Endothelial cell of umbilical vein (primary cell): ENCODE measurements around the gene OTUD5. TPM values are rescaled to one million over a fixed set of nuclear protein-coding genes. Genes with fewer than 3 reads are reported as not detected.

Experiments
- BruUV-seq: library from RNA; stranded (reverse); fragments of 400-500 nt; replicated peaks from 2 replicates; lab custom pipeline; 2021; lab: Mats Ljungman, UMichigan
- CTCF ChIA-PET: fragments of 300-600, 350-600 bp; sonication (Branson Sonifier 250); formaldehyde crosslinking; loops from one replicate; lab custom pipeline; 2021; ENCODE audit warnings: antibody characterized with exemption, inconsistent platforms; lab: Charles Lee
- POLR2A ChIA-PET: fragments of 300-600, 350-600 bp; sonication (Branson Sonifier 250); formaldehyde crosslinking; loops from one replicate; lab custom pipeline; 2021; ENCODE audit warnings: antibody characterized with exemption, inconsistent platforms; lab: Charles Lee
- DNase-seq: peaks from one replicate; pipeline ENCODE4 v3.0.0-alpha.2; 2011; ENCODE audit warnings: low read depth, low spot score
- FAIRE-seq: peaks from 2 replicates; lab custom pipeline; 2011; peaks lifted over from hg19 to GRCh38; lab: Jason Lieb, UNC
- H2AFZ ChIP-seq: 2 replicates; pipeline ENCODE4 v1.6.0; 2012; ENCODE audit warnings: low read depth, low read length, control low read depth, inconsistent platforms
- H3K27ac ChIP-seq: 2 replicates; pipeline ENCODE4 v1.5.1; 2011; ENCODE audit warnings: low read depth, mild to moderate bottlenecking, control low read depth, low read length, moderate library complexity; ENCODE audit not compliant: insufficient read depth
- H3K27me3 ChIP-seq, 2 experiments: 2 replicates each; pipeline versions ENCODE4 v1.6.0 to v1.6.1; 2011; ENCODE audit warnings: low read length in 2 of 2, mixed read lengths in 1 of 2; ENCODE audit not compliant: control insufficient read depth in 2 of 2, insufficient read depth in 2 of 2
- H3K36me3 ChIP-seq, 2 experiments: 2 replicates in 1 of 2; 3 replicates in 1 of 2; pipeline ENCODE4 v1.5.1; 2011; ENCODE audit warnings: low read length in 2 of 2, mild to moderate bottlenecking in 1 of 2, moderate library complexity in 1 of 2; ENCODE audit not compliant: control insufficient read depth in 2 of 2, insufficient read depth in 2 of 2; ENCODE audit errors: extremely low read depth in 1 of 2
- H3K4me1 ChIP-seq: 3 replicates; pipeline ENCODE4 v1.5.1; 2011; ENCODE audit warnings: mild to moderate bottlenecking, low read length; ENCODE audit not compliant: control insufficient read depth, insufficient read depth; ENCODE audit errors: extremely low read depth
- H3K4me2 ChIP-seq: 2 replicates; pipeline ENCODE4 v1.6.1; 2011; ENCODE audit warnings: low read length, control low read depth, mixed read lengths; ENCODE audit not compliant: insufficient read depth
- H3K4me3 ChIP-seq, 3 experiments: fragments of 200-600 bp in 1 of 3; sonication (generic), shearing (Covaris generic) in 1 of 3; replicated peaks in 1 of 3; 2 replicates each; pipeline ENCODE4 v1.5.1; 2011 to 2016; ENCODE audit warnings: control low read depth in 3 of 3, low read length in 3 of 3, mild to moderate bottlenecking in 2 of 3, inconsistent platforms in 1 of 3, low read depth in 1 of 3, moderate library complexity in 1 of 3; ENCODE audit not compliant: insufficient read depth in 1 of 3
- H3K79me2 ChIP-seq: 2 replicates; pipeline ENCODE4 v1.6.0; 2012; ENCODE audit warnings: low read length, inconsistent platforms; ENCODE audit not compliant: control insufficient read depth, insufficient read depth
- H3K9ac ChIP-seq: replicated peaks from 2 replicates; pipeline ENCODE3; 2011; ENCODE audit warnings: low read length, control low read depth; ENCODE audit not compliant: insufficient read depth; ENCODE audit errors: extremely low read depth
- H3K9me1 ChIP-seq: replicated peaks from 3 replicates; pipeline ENCODE4 v1.6.0; 2011; ENCODE audit warnings: mild to moderate bottlenecking, low read length; ENCODE audit not compliant: control insufficient read depth, insufficient read depth; ENCODE audit errors: extremely low read depth
- H3K9me3 ChIP-seq: replicated peaks from 2 replicates; pipeline ENCODE4 v1.5.1; 2012; ENCODE audit warnings: low read length, inconsistent platforms; ENCODE audit not compliant: control insufficient read depth, insufficient read depth
- H4K20me1 ChIP-seq: replicated peaks from 2 replicates; pipeline ENCODE3; 2011; ENCODE audit warnings: mild to moderate bottlenecking, low read length; ENCODE audit not compliant: control insufficient read depth, insufficient read depth; ENCODE audit errors: extremely low read depth
- CTCF ChIP-seq, 2 donors: IDR thresholded peaks; 1 replicate in 1 of 2; 2 replicates in 1 of 2; pipeline ENCODE4 v1.5.1; 2011; ENCODE audit warnings: low read length in 2 of 2, mild to moderate bottlenecking in 2 of 2, moderate library complexity in 2 of 2, control low read depth in 1 of 2, inconsistent platforms in 1 of 2, low read depth in 1 of 2; ENCODE audit not compliant: insufficient read depth in 1 of 2; ENCODE audit errors: extremely low read depth in 1 of 2
- EZH2 ChIP-seq: IDR thresholded peaks from 2 replicates; pipeline ENCODE4 v1.6.1; 2012; ENCODE audit warnings: borderline replicate concordance, low read depth, mild to moderate bottlenecking, moderate library complexity, low read length, inconsistent platforms; ENCODE audit not compliant: severe bottlenecking
- FOS ChIP-seq: IDR thresholded peaks from 2 replicates; pipeline ENCODE4 v1.6.1; 2011; ENCODE audit warnings: mild to moderate bottlenecking, low read length, moderate library complexity, borderline replicate concordance; ENCODE audit not compliant: insufficient read depth
- GATA2 ChIP-seq: IDR thresholded peaks from 2 replicates; pipeline ENCODE4 v1.7.0; 2011; ENCODE audit warnings: low read depth, mild to moderate bottlenecking, moderate library complexity, mixed read lengths, low read length; ENCODE audit not compliant: insufficient read length, insufficient read depth
- JUN ChIP-seq: IDR thresholded peaks from 2 replicates; pipeline ENCODE4 v1.6.1; 2011; ENCODE audit warnings: borderline replicate concordance, low read depth; ENCODE audit not compliant: insufficient read length, insufficient read depth
- MAX ChIP-seq: IDR thresholded peaks from 2 replicates; pipeline ENCODE4 v1.6.1; 2011; ENCODE audit not compliant: insufficient read depth, insufficient read length
- MYC ChIP-seq: IDR thresholded peaks from one replicate; pipeline ENCODE4 v1.6.1; 2011; ENCODE audit warnings: mild to moderate bottlenecking, low read depth, low read length
- POLR2A ChIP-seq: IDR thresholded peaks from 2 replicates; pipeline ENCODE4 v1.6.1; 2012; ENCODE audit warnings: low read depth, mild to moderate bottlenecking, control low read depth, low read length
- POLR2AphosphoS5 ChIP-seq: IDR thresholded peaks from 2 replicates; pipeline ENCODE4 v1.6.1; 2012; ENCODE audit warnings: low read depth, mild to moderate bottlenecking, control low read depth, low read length, moderate library complexity; ENCODE audit not compliant: insufficient read depth
- dilution Hi-C: fragments of 300-500 bp; cut with MboI; formaldehyde crosslinking; loops from one replicate; pipeline ENCODE4 v1.15.0; 2019; ENCODE audit warnings: low sequenced_read_pairs; ENCODE audit not compliant: extremely low pct_ligation_motif_present
- intact Hi-C: fragments of 100-400 bp; cut with micrococcal nuclease; formaldehyde crosslinking; loops from one replicate; pipeline ENCODE4 v1.10.0; 2022
- polyA plus RNA-seq, 4 experiments: library from polyadenylated mRNA; depleted of rRNA in 3 of 4; stranded (reverse) in 3 of 4; unstranded in 1 of 4; fragments of >200 nt; gene quantifications; 2 replicates each; pipeline versions ENCODE4 v1.2.1 to v1.2.3, GENCODE V29; 2011 to 2012; ENCODE audit warnings: missing spikeins in 1 of 4
- total RNA-seq: library from RNA; stranded (reverse); gene quantifications from 2 replicates; pipeline ENCODE4 v1.2.3, GENCODE V29; 2021

The OTUD5 gene
- total and polyA plus RNA-seq, 2 donors (not counting 3 experiments of a cell fraction or from before 2014, with no cell fraction given): 44.3 to 44.6 TPM

- Histone ChIP-seq H3K9me3 (no peaks in the 10 kb centered on the region), H3K79me2 (peaks cover 39% of the 10 kb centered on the region), H4K20me1 (no peaks in the 10 kb centered on the region), H3K4me3 (no peak overlapping the region), H3K27ac (no peak overlapping the region), H3K4me2 (no peak overlapping the region), H3K36me3 (peaks cover 0 to 16% of the 10 kb centered on the region in 2 experiments), H3K9me1 (no peaks in the 10 kb centered on the region), H3K4me1 (no peaks in the 10 kb centered on the region), H3K27me3 (no peaks in the 10 kb centered on the region), H2AFZ (no peak overlapping the region), H3K9ac (no peak overlapping the region)
- intact Hi-C loops: no loop called here
- no peak for TF ChIP-seq MYC
- no peak for TF ChIP-seq JUN
- TF ChIP-seq POLR2AphosphoS5: no peak
- TF ChIP-seq MAX: no peak
- TF ChIP-seq CTCF (IDR thresholded peaks at IDR 0.05; ENCODE audit: extremely low read depth in 1 of 2, insufficient read depth in 1 of 2, low read depth in 1 of 2, low read length in 2 of 2): no peak
- no peak for TF ChIP-seq GATA2
- no peak for TF ChIP-seq POLR2A
- TF ChIP-seq EZH2: no peak
- no peak for TF ChIP-seq FOS
- ChIA-PET POLR2A (no interaction called here), CTCF (no interaction called here)
- dilution Hi-C loops: no loop called here
- no TSS peak for BruUV-seq
- FAIRE-seq (no peak), DNase-seq (no peak)
These were observed 16.9 kb downstream of the OTUD5 start for GRCh38 chrX:48940404-48940955.
